Activated naive CD4-positive, alpha-beta T cell treated with anti-CD3 and anti-CD28 coated beads, Interleukin-2, amount 50 U/mL, for 24 hours (primary cell): Measurements from ENCODE around the gene MRM3.
A peak's percentile ranks its signal among the peaks of the same experiment; 100 is the strongest.
"Not testable (repeated sequence)": the region's sequence is repeated elsewhere in the genome, so short reads cannot be mapped to it uniquely, and the experiment has no call there.

Experiments used
- H3K27ac Mint-ChIP-seq: one replicate; pipeline ENCODE4 v1.8.0; 2021; ENCODE audit warnings: mild to moderate bottlenecking, mixed read lengths
- H3K27me3 Mint-ChIP-seq: one replicate; pipeline ENCODE4 v1.8.0; 2021; ENCODE audit warnings: mixed read lengths
- H3K36me3 Mint-ChIP-seq: one replicate; pipeline ENCODE4 v1.8.0; 2021; ENCODE audit warnings: mixed read lengths
- H3K4me1 Mint-ChIP-seq: one replicate; pipeline ENCODE4 v1.8.0; 2021; ENCODE audit warnings: mixed read lengths
- H3K4me3 Mint-ChIP-seq: one replicate; pipeline ENCODE4 v1.8.0; 2021; ENCODE audit warnings: mild to moderate bottlenecking, mixed read lengths
- H3K9me3 Mint-ChIP-seq: one replicate; pipeline ENCODE4 v1.8.0; 2021; ENCODE audit warnings: mixed read lengths

MRM3 gene

DNA sequence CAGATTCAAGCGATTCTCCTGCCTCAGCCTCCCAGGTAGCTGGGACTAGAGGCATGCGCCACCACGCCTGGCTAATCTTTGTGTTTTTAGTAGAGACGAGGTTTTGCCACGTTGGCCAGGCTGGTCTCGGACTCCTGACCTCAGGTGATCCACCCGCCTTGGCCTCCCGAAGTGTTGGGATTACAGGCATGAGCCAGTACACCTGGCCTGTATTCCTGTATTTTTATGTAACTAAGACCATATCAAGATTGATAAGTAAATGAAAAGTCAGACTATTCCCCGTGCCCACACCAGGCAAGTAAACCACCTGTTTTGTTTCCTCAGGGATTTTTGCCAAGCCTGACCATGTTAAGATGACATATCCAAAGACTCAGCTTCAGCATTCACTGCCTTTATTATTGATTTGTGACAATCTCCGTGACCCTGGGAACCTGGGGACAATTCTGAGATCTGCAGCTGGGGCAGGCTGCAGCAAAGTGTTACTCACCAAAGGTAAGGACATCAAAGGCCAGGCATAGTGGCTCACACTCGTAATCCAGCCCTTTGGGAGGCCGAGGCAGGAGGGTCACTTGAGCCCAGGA is 5.6 kb downstream of the MRM3 start:
- no peak overlapping the region for H3K4me3 Mint-ChIP-seq
- H3K9me3 Mint-ChIP-seq, result no peaks in the 10 kb centered on the region
- peaks cover 26% of the 10 kb centered on the region for H3K4me1 Mint-ChIP-seq
- no peaks in the 10 kb centered on the region for H3K27me3 Mint-ChIP-seq
- H3K36me3 Mint-ChIP-seq, result peaks cover 8% of the 10 kb centered on the region
- no peak overlapping the region for H3K27ac Mint-ChIP-seq

DNA sequence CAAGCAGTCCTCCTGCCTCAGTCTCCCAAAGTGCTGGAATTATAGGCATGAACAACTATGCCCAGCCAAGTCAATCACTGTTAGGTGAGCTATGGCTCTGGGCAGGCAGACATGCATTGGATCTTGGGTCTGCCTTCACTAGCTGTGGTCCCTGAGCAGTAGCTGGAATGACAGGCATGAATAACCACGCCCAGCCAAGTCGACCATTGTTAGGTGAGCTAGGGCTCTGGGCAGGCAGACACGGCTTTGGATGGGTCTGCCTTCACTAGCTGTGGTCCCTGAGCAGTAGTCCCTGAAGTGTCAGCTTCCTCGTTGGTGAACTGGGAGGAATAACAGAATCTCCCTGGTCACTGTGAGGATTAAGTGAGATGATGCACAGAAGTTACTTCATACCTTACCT is 6.4 kb downstream of the MRM3 start:
- H3K36me3 Mint-ChIP-seq, result peaks cover 8% of the 10 kb centered on the region
- H3K27me3 Mint-ChIP-seq, result no peaks in the 10 kb centered on the region
- no peak overlapping the region for H3K27ac Mint-ChIP-seq
- H3K4me3 Mint-ChIP-seq, result no peak overlapping the region
- H3K9me3 Mint-ChIP-seq, result no peaks in the 10 kb centered on the region
- peaks cover 18% of the 10 kb centered on the region for H3K4me1 Mint-ChIP-seq

DNA sequence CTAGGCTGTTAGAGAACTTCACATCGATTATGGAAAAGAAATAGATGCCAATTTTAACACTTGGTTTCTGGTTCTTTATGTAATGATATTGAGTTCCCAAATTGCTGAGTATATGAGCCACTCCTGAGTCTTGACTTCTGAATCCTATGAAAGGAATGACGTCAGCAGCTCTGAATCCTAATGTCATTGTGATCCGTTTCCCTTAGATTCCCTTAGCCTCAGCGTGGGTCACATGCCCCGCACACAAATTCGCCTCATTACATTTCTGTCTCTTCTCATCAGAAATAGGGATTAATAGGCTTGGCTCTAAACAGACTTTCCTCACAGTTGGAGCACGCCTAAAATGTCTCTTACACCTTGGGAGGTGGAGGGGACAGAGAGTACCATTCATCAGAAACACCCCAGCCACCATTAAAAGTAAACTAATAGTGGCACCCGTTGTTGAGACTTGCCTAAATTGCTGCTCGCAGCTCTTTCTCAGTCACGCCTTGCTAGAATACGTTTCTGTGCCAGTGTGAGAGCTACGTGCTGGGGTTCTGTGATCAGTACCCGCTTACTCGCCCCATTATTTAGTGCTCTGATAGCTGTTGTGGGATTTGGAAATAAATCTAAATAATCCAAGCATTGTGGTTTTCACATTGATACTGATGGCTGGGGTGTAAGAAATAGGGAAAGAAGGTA is 7.1 kb downstream of the MRM3 start:
- Mint-ChIP-seq H3K27ac (peak overlapping the region; percentile 30), H3K4me1 (peaks cover 10% of the 10 kb centered on the region)

DNA sequence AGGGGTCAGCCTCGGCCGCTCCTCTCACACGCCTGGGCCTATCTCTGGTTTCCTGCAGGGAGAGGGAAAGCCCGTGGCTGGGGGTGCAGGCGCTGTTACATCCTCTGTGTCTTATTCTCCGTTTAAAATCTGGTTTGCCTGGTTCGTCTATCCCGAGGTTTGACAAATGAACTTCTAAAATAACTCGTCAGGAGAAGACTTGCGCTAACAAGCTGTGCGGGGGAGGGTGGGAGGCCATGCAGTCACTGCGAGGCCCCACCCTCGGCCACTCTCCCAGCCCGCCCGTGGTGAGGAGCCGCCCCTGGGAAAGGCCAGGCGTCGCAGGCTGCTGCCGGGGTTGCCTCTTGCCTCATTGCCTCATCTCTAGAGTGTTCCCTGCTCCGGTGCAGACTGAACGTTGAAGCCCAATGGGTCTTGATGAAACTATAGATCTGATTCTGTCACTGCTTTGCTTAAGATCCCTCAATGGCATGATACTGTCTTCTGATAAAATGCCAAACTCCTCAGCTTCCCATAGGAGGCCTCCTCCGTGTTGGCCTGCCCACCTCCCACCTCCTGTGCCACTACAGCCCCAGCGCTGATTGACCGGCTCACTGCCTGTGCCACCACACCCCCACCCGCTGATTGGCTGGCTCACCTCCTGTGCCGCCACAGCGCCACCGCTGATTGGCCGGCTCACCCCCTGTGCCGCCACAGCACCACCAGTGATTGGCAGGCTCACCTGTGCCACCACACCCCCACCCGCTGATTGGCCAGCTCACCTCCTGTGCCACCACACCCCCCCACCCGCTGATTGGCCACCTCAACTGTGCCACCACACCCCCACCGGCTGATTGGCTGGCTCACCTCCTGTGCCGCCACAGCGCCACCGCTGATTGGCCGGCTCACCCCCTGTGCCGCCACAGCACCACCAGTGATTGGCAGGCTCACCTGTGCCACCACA is 8.0 kb downstream of the MRM3 start:
- H3K4me1 Mint-ChIP-seq, H3K36me3 Mint-ChIP-seq: not testable (repeated sequence)

More for the DNA sequence above, 7.1 kb downstream of the MRM3 start:
- peaks cover 4% of the 10 kb centered on the region for H3K36me3 Mint-ChIP-seq
- H3K9me3 Mint-ChIP-seq, result no peaks in the 10 kb centered on the region
- no peak overlapping the region for H3K4me3 Mint-ChIP-seq
- H3K27me3 Mint-ChIP-seq, result no peaks in the 10 kb centered on the region

DNA sequence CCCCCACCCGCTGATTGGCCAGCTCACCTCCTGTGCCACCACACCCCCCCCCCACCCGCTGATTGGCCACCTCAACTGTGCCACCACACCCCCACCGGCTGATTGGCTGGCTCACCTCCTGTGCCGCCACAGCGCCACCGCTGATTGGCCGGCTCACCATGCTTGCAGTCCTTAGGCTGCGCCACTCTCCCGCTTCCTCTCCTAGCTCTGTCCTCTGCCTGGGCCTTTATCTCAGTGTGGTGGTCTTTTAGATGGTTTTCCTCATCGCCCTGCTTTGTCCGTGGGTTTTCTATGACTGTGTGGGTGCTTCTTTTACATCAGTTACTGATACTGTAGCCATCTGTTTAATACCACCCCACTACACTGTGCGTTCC is 8.7 kb downstream of the MRM3 start:
- H3K9me3 Mint-ChIP-seq, H3K36me3 Mint-ChIP-seq, H3K27me3 Mint-ChIP-seq, H3K27ac Mint-ChIP-seq, H3K4me1 Mint-ChIP-seq, H3K4me3 Mint-ChIP-seq: not testable (repeated sequence)

More for the DNA sequence above, 8.0 kb downstream of the MRM3 start:
- H3K27ac Mint-ChIP-seq, H3K4me3 Mint-ChIP-seq, H3K27me3 Mint-ChIP-seq, H3K9me3 Mint-ChIP-seq: not testable (repeated sequence)

DNA sequence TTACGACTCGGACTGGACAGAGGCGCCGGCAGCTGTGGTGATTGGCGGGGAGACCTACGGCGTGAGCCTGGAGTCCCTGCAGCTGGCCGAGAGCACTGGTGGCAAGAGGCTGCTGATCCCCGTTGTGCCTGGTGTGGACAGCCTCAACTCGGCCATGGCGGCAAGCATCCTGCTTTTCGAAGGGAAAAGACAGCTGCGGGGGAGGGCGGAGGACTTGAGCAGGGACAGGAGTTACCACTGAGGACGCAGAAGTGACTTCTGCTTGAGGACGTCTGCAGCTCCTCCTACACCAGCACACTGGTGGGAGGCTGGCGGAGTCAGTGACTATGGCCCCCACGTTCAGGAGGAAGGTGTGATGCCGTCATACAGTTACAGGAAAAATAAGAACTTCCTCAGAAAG is 9.7 kb downstream of the MRM3 start:
- Mint-ChIP-seq H3K36me3 (peaks cover 4% of the 10 kb centered on the region), H3K9me3 (no peaks in the 10 kb centered on the region), H3K4me3 (no peak overlapping the region), H3K27ac (no peak overlapping the region), H3K4me1 (peaks cover 10% of the 10 kb centered on the region), H3K27me3 (no peaks in the 10 kb centered on the region)

DNA sequence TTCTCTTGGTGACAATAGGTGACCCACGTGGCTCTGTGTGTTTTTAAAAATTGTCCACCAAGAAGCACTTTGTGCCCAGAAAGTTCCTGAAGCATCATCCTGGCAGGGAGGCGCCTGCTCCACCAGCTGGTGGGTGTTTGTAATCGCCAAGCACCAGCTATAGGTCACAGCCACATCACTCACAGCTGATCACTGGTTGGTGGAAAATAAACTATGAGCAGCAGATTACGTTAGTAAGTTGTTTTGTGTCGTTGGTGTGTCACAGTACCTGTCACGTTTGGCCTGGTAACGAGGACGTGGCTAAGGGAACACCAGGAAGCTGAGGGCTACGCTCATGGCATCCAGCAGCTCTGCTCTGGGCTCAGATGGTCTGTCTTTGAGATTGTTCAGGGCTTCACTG is 10.1 kb downstream of the MRM3 start:
- Mint-ChIP-seq H3K27ac (no peak overlapping the region), H3K36me3 (peaks cover 2% of the 10 kb centered on the region), H3K27me3 (no peaks in the 10 kb centered on the region), H3K9me3 (no peaks in the 10 kb centered on the region), H3K4me3 (no peak overlapping the region), H3K4me1 (peaks cover 7% of the 10 kb centered on the region)

DNA sequence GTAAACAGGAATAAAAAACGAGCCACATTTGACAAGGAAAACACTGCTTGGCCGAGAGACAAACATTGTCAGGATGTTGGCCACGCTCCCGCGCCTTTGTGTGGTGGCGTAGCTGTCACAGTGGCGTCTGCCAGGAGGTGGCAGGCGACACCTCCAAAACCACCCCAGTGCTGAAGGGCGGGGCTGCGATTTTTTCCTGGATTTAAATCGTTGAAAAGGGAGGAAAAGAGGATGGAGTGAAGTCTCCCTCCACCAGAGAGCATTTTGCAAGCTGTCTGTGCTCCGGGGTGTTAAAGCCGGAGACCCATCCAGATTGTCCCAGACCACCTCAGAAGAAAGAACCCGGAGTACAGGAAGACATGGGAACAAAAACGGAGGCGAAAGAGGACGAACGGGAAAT is 12.7 kb downstream of the MRM3 start:
- no peak overlapping the region for H3K27ac Mint-ChIP-seq
- H3K4me3 Mint-ChIP-seq, result no peak overlapping the region
- no peaks in the 10 kb centered on the region for H3K9me3 Mint-ChIP-seq
- peaks cover 2% of the 10 kb centered on the region for H3K36me3 Mint-ChIP-seq
- no peaks in the 10 kb centered on the region for H3K27me3 Mint-ChIP-seq
- peaks cover 6% of the 10 kb centered on the region for H3K4me1 Mint-ChIP-seq

DNA sequence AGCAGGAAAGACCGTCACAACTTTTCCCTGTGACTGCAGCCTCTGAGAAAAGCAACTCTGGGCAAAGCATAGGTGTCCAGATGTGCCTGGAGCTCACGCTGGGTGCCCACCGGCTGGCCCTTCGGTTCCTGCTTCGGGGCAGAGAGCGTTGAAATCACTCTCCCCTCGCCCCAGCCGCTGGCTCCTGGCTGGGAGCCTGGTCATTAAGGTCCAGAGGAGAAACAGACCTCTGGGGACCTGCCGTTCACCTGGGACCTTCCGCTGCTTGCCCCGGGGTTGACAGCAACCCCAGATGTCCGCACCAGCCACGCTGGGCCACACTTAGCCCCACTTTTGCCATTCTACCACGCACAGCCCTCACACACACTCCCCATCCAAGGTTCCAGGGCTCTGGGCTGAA is 13.1 kb downstream of the MRM3 start:
- Mint-ChIP-seq H3K36me3 (peaks cover 2% of the 10 kb centered on the region), H3K9me3 (no peaks in the 10 kb centered on the region), H3K27me3 (no peaks in the 10 kb centered on the region), H3K4me3 (no peak overlapping the region), H3K27ac (no peak overlapping the region), H3K4me1 (peaks cover 6% of the 10 kb centered on the region)

DNA sequence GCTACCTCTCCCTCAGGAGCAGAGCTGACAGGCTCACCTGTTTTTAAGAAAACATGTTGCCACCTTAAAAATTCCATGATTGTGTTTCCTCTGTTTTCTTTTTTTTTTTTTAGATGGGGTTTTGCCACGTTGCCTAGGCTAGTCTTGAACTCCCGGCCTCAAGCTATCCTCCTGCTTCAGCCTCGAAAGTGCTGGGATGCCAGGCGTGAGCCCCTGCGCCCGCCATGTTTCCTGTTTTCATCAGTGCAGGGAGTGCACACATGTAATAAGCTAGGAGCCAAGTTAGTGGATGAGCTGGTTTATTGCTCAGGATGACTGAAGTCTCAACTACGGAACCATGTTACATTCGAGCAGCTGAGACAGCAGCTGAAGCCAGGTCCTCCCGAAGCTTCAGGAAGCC is 13.6 kb downstream of the MRM3 start:
- no peaks in the 10 kb centered on the region for H3K27me3 Mint-ChIP-seq
- no peak overlapping the region for H3K4me3 Mint-ChIP-seq
- no peaks in the 10 kb centered on the region for H3K9me3 Mint-ChIP-seq
- H3K36me3 Mint-ChIP-seq, result peaks cover 2% of the 10 kb centered on the region
- H3K4me1 Mint-ChIP-seq, result peaks cover 6% of the 10 kb centered on the region
- H3K27ac Mint-ChIP-seq, result no peak overlapping the region

DNA sequence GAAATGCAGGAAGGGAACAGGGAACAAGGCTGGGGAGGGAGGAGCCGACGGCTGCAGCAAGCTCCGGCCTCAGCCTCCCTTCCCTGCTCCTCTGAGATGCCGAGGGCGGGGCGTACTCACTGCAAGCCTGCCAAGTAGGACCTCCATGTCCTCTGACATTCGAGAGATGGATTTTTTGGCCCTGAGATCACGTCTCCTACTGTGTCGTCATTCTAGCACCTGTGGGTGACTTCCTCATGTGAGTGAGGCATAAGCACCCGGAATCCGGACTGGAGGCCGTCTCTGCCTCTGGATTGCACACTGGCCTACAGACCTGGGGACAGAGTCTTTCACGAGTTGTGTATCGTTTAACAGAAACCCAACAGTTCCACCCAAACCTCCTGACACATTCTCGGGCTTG is 14.5 kb downstream of the MRM3 start:
- Mint-ChIP-seq H3K27me3 (no peaks in the 10 kb centered on the region), H3K36me3 (no peaks in the 10 kb centered on the region), H3K27ac (no peak overlapping the region), H3K9me3 (no peaks in the 10 kb centered on the region), H3K4me1 (peaks cover 6% of the 10 kb centered on the region), H3K4me3 (no peak overlapping the region)

DNA sequence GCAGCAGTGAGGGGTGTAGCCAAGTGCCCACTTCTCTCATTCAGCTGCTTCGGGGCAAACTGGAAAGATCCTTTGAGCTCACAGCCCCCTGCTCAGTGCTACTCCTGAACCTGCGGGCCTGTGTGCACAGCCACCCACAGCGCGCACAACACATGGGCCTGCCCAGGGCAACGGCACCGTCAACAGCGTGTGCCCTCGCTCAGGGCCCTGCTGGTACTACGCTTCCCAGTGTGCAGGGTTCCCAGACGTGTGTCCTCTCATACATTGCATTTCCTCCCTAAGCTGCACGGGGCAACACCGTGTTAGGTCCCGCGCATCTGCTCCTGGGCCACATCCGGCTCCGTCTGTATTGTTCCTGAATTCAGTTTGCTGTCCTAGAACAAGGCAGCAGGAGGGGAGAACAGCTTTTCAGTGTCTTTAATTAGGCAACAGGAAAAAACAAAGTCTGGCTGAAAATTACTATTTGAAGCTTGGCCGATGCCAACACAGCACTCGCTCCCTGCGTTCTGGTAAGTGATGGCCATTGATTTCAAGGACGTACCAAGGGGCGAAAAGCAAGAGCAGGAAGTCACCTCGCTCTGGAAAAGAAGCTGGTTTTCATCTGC is 15.2 kb downstream of the MRM3 start:
- H3K4me1 Mint-ChIP-seq, result peaks cover 6% of the 10 kb centered on the region
- H3K36me3 Mint-ChIP-seq, result no peaks in the 10 kb centered on the region
- no peaks in the 10 kb centered on the region for H3K27me3 Mint-ChIP-seq
- H3K4me3 Mint-ChIP-seq, result no peak overlapping the region
- H3K9me3 Mint-ChIP-seq, result no peaks in the 10 kb centered on the region
- no peak overlapping the region for H3K27ac Mint-ChIP-seq

DNA sequence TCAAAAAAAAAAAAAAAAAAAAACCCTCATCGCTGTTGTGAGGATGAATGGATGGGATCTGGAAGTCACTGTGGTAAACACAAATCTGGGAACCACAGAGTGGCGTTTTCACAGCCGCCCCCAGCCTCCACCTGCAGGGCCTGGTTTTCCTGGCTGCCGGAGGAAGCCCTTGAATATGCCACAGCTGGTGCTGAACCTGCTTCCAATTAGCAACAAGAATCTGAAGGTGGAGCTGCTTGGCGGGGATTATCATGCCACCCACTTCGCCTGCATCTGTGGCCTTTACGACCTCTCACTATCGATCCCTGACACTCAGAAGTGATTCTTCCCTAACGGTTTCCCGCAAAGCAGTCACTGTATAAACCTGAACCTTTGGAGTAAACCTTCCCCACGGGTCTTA is 16.1 kb downstream of the MRM3 start:
- Mint-ChIP-seq H3K27ac (no peak overlapping the region), H3K27me3 (no peaks in the 10 kb centered on the region), H3K4me1 (peaks cover 6% of the 10 kb centered on the region), H3K36me3 (no peaks in the 10 kb centered on the region), H3K4me3 (no peak overlapping the region), H3K9me3 (no peaks in the 10 kb centered on the region)

DNA sequence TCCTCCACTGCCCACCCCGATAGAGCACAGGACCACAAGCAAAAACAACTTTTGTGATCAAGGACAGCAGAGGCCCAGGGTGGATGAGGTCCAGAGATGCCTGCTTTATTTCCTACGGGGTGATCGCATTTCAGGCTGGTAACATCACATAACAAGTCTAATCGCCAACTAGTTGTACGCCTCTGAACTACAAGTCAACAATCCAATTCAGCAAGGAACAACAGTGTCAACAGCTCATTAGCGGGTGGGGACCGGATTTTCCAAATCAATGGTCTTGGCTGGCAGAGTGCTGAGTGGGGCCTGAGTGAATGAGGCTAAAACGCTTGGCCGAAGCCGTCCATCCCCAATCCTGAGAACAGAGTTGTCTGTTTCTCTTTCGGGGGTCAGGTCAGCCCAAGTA is 17.1 kb downstream of the MRM3 start:
- peaks cover 6% of the 10 kb centered on the region for H3K4me1 Mint-ChIP-seq
- no peak overlapping the region for H3K4me3 Mint-ChIP-seq
- no peaks in the 10 kb centered on the region for H3K27me3 Mint-ChIP-seq
- no peak overlapping the region for H3K27ac Mint-ChIP-seq
- H3K36me3 Mint-ChIP-seq, result no peaks in the 10 kb centered on the region
- H3K9me3 Mint-ChIP-seq, result no peaks in the 10 kb centered on the region

DNA sequence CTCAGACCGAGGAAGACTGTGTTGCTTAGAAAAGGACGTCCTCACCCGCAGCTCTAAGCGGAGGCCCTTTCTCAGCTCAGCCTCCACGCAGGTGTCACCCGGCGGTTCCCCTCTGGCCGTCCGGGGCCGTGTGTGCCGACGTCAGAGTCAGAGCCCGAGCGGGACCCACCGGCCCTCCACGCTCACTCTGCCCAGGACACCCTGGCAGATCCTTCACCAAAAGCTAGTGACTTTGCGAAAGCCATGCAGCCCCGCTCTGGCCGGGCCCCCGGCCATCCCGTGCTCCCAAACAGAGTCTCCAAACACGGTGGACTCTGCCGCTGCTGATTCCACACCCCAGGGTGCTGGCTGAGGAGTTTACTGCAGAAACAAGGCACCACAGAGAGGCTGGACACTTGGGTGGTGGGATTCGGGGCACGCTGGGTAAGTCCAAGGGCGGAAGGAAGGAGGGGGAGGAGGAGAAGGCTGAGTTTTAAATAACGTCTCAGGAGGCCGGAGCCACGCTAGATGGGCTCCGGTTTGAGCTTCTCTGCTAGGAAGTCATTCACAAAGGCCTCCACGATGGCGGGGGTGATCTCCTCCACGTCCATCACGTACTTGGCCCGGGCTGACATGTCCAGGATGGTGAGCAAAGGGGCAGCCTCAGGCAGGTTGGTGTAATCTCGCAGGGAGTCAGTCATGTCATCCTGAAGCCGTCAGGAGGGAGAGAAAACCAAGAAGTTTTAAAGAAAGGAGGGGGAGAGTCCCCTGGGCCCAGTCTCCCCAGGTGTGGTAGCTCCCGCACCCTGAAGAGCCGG is 18.5 kb downstream of the MRM3 start:
- Mint-ChIP-seq H3K27me3 (no peaks in the 10 kb centered on the region), H3K4me3 (no peak overlapping the region), H3K27ac (no peak overlapping the region), H3K9me3 (no peaks in the 10 kb centered on the region), H3K4me1 (no peaks in the 10 kb centered on the region), H3K36me3 (no peaks in the 10 kb centered on the region)
